GM20000 (cell line): ENCODE results near the gene HERC3.

Source experiments
- DNase-seq: peaks from one replicate; pipeline ENCODE4 v3.0.0; 2012; ENCODE audit warnings: low spot score
- CTCF ChIP-seq: IDR thresholded peaks from 2 replicates; pipeline ENCODE4 v1.5.1; 2012; ENCODE audit warnings: mild to moderate bottlenecking, control low read depth; ENCODE audit errors: extremely low read depth, missing control alignments

HERC3 gene

GRCh38 chr4:88738180-88738579 is 145.9 kb downstream of the HERC3 start:
- no peak for TF ChIP-seq CTCF
- DNase-seq = no peak

- TF ChIP-seq CTCF = no peak
- no peak for DNase-seq
These were observed 150.3 kb downstream of the HERC3 start for GRCh38 chr4:88742561-88742960.

- TF ChIP-seq CTCF = no peak
These were observed 151.4 kb downstream of the HERC3 start for GRCh38 chr4:88743696-88744095.

GRCh38 chr4:88744609-88745008 is 152.3 kb downstream of the HERC3 start:
- no peak for DNase-seq
- TF ChIP-seq CTCF = no peak

More at GRCh38 chr4:88743696-88744095, 151.4 kb downstream of the HERC3 start:
- no peak for DNase-seq

GRCh38 chr4:88745175-88745574 is 152.9 kb downstream of the HERC3 start:
- TF ChIP-seq CTCF = no peak
- no peak for DNase-seq

- DNase-seq = no peak
- TF ChIP-seq CTCF = no peak
These were observed 153.4 kb downstream of the HERC3 start for GRCh38 chr4:88745581-88746163.

- DNase-seq = no peak
- no peak for TF ChIP-seq CTCF
These were observed 153.9 kb downstream of the HERC3 start for GRCh38 chr4:88746206-88746605.
